GM18868 (cell line): ENCODE results near the gene CTXN1.
"Not testable (repeated sequence)": the region's sequence is repeated elsewhere in the genome, so short reads cannot be mapped to it uniquely, and the experiment has no call there.

Source experiments
- ATAC-seq: cut with Tn5 transposase; IDR thresholded peaks from one replicate; pipeline ENCODE4 v1.9.1; 2021; ENCODE audit warnings: mild to moderate bottlenecking, moderate library complexity; ENCODE audit not compliant: unreplicated experiment

CTXN1 gene

GRCh38 chr19:7947939-7948338 lies 22.0 kb upstream of the CTXN1 start:
- no peak for ATAC-seq

- peak; percentile 36 for ATAC-seq
Measured at GRCh38 chr19:7944177-7944761, 18.3 kb upstream of the CTXN1 start.

- peak; percentile 95 for ATAC-seq
Measured at GRCh38 chr19:7943444-7944176, 17.7 kb upstream of the CTXN1 start, which contains the start of gene TIMM44. Gene TIMM44 (minus strand): TSS chr19:7943666. CDS start chr19:7943651, 15 bp downstream.

DNA sequence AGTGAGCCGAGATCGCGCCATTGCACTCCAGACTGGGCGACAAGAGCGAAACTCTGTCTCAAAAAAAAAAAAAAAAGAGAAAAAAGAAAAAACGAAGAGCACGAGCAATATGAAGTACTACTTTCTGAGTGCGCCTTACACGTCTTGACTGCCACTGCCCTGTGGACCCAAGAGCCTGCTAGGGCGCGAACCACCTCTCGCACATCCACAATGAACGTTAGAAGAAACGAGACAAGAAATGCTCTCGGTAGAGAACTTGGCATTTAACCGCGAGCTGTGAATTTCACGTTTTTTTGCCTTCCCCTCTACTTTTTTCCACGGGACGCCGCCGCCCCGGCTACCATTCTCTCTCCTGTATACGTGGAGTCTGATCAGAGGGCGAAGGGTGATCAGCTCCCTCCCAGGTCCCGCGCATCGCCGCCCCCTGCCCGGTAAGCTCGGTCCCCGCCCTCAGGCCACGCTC lies 17.1 kb upstream of the CTXN1 start:
- peak; percentile 7 for ATAC-seq

GRCh38 chr19:7941895-7942596 lies 16.1 kb upstream of the CTXN1 start:
- no peak for ATAC-seq

- ATAC-seq, result no peak
Measured at GRCh38 chr19:7940841-7941240, 14.9 kb upstream of the CTXN1 start.

DNA sequence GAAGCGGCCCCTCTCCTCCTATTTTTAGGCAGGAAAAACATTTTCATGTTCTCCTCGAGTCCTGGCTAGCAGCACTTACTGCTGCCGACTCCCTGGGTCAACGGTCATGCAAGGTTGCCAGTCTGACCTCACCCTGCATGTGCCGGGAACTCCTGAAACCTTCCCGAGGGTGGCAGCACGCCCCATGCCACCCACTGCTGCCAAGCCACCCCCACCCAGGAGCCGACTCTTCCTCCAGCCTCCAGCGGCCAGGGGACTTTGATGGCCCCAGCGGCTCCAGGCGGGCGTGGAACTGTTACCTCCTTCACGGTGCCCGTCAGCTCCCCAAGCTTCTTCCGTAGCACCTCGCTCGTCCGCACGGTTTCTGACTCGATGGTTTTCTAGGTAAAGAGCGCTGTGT lies 8.8 kb upstream of the CTXN1 start:
- ATAC-seq, result no peak

GRCh38 chr19:7933828-7934725 lies 8.1 kb upstream of the CTXN1 start:
- ATAC-seq, result no peak

- ATAC-seq, result no peak
Measured at GRCh38 chr19:7933411-7933810, 7.5 kb upstream of the CTXN1 start.

DNA sequence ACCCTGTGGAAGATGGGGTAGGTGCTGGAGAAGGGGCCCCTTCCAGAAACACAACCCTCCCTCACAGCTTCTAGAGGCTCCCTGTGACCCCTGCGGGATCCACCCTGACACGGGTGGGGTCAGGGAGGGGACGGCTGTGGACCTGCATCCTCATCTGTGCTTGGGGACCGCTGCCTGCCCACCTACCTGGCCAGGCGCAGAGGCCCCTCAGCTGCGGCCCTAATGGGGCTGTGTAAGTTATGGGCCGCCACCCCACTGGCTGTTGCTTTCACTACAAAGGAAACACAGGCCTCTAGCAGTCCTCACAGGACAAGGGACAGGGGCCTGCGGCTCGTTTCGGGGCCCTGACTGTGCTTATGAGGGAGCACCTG lies 7.0 kb upstream of the CTXN1 start:
- no peak for ATAC-seq

GRCh38 chr19:7932276-7932929 lies 6.5 kb upstream of the CTXN1 start:
- no peak for ATAC-seq

- no peak for ATAC-seq
Measured at GRCh38 chr19:7931221-7932061, 5.5 kb upstream of the CTXN1 start.

DNA sequence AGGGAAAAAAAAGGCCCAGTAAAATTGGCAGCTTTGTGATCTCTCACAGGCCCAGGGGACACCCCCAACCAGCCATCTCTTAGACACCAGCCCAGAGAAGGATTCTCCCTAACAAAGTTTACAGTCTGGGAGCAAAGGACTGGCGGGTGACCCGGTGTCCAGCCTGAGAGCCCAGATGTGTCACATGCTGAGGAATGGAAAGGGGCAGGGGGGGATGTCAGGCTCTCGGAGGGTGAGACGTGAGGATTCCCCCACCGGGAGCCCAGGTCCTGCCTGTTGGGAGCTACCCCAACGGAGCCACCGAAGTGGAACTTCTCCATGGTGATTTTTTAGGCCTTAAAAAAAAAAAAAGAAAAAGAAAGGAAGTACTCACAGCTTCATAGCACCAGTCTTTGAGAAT lies 4.8 kb upstream of the CTXN1 start:
- no peak for ATAC-seq

DNA sequence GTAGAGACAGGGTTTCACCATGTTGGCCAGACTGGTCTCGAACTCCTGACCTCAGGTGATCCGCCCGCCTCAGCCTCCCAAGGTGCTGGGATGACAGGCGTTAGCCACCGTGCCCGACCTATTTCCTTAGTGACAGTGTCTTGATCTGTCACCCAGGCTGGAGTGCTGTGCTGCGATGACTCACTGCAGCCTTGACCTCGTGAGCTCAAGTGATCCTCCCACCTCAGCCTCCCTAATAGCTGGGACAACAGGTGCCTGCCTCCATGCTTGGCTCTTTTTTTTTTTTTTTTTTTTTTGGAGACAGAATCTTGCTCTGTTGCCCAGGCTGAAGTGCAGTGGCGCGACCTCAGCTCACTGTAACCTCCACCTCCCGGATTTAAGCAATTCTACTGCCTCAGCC lies 4.1 kb upstream of the CTXN1 start:
- ATAC-seq, result not testable (repeated sequence)

DNA sequence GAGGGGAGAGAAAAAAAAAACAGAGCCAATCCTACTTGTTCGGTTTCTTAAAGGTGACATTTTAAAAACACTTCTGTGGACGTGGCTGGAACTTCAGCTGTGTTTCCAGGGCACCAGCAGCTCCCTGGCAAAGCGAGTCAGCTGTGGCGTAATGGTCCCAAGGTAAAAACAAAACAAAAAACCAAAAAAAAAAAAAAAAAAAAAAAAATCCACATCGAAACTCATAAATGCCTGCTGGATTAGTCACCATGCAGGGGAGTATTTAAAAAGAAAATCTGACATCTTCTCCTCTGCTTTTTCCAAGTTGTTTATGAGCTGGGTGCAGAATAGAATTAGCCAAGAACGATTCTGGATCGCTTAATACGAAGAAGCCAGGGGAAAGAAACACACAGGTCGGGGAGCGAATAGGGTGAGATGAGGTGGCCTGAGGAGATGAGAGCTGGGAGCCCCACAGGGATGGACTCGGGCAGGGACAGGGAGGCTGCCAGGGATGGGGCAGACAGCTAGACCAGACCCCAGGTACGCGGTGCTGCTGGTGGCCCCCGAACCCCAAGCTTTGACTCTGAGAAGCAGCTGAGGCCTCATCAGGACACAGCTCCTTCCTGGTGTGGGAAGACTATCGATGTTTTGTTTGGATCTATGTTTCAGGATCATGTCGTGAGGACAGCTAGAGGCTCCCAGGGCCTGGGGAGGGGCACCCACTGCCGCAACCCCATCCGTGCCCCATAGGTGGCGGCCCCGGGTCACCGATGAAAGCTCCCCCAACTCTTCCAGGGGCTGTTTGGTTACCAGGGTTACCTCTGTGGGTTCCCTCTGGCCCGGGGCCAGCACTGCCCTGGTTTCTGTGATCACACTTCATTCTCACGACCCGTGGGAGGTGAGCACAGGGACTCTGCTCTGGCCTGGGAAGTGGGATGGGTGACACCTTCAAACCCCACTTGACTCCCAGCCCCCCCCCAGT lies 3.1 kb upstream of the CTXN1 start:
- ATAC-seq, result no peak

DNA sequence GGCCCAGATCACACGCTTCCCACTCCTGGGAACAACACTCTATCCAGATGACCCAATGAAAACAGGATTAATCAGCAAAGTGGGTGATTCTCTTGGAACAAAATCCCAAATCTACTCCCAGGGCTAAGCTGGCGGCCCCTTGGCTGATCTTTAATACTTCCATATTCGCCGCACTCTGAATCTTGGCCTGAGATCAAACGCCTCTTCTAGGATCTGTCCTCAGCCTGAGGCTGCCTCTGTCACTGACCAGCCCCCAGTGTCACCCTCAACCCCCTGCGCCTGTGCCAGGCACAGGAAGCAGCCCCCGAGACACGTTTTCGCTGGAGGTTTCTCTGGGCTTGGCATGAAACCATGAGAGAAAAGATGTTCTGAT lies 2.4 kb upstream of the CTXN1 start:
- ATAC-seq, result no peak

DNA sequence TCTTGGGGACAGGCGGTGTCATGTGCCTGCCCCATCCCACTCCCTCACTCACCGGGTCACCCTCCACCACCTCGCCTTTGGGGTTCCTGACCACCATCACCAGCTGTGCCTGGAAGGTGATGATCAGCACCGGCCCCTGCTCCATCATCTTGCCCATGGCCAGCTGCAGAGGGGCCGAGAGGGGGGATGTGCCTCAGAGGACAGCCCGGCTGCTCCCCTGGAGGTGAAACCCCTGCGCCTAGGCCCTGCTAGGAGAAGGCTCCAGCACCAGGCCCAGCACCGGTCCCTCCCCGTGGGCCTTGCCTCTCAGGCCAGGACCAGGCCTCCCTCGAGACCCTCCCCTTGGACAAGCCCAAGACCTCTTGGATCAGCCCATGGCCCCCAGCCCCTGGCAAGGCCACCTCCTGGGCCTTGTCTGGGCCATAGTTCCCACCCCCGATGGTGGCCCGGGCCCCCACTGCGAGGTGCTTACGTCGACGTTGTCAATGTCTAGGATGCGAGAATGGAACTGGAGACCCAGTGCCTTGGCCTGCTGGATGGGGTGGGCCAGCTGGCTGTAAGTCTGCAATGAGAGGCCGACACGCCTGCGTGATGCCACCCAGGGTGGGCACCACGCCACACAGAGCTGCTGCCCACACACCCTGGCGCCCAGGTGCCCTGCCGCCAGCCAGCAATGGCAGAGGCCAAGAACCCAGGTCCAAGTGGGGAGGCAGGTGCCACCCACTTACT lies 1.8 kb upstream of the CTXN1 start:
- ATAC-seq, result no peak
